H9 (cell line): ENCODE results near the gene CDH13. TPM values are rescaled to one million over a fixed set of nuclear protein-coding genes. Genes with fewer than 3 reads are reported as not detected.

Experiments
- DNase-seq: peaks from one replicate; pipeline ENCODE4 v3.0.0-alpha.2; 2017
- H2AFZ ChIP-seq: one replicate; pipeline ENCODE4 v1.6.1; 2013; ENCODE audit warnings: mild to moderate bottlenecking, low read length, control low read depth, moderate library complexity
- H2AK5ac ChIP-seq: 2 replicates; pipeline ENCODE4 v1.6.1; 2013; ENCODE audit warnings: low read length, control low read depth, mixed read lengths; ENCODE audit not compliant: insufficient read length
- H2BK120ac ChIP-seq: one replicate; pipeline ENCODE4 v1.6.1; 2013; ENCODE audit warnings: low read depth, mild to moderate bottlenecking, low read length, control low read depth, inconsistent platforms; ENCODE audit not compliant: poor library complexity, severe bottlenecking
- H2BK12ac ChIP-seq: 2 replicates; pipeline ENCODE4 v1.6.1; 2013; ENCODE audit warnings: low read length, control low read depth, mixed read lengths, low read depth; ENCODE audit not compliant: insufficient read length
- H2BK15ac ChIP-seq: 2 replicates; pipeline ENCODE4 v1.6.1; 2013; ENCODE audit warnings: low read depth, low read length, control low read depth
- H2BK20ac ChIP-seq: one replicate; pipeline ENCODE4 v1.6.1; 2013; ENCODE audit warnings: low read depth, mild to moderate bottlenecking, low read length, control low read depth, inconsistent platforms; ENCODE audit not compliant: poor library complexity, severe bottlenecking
- H2BK5ac ChIP-seq: 2 replicates; pipeline ENCODE4 v1.6.1; 2013; ENCODE audit warnings: low read length, control low read depth, mixed read lengths; ENCODE audit not compliant: insufficient read length
- H3K14ac ChIP-seq: 2 replicates; pipeline ENCODE4 v1.6.1; 2013; ENCODE audit warnings: low read length, control low read depth; ENCODE audit not compliant: insufficient read depth
- H3K18ac ChIP-seq: 2 replicates; pipeline ENCODE4 v1.6.1; 2013; ENCODE audit warnings: low read depth, mild to moderate bottlenecking, mixed read lengths, low read length, control low read depth; ENCODE audit not compliant: insufficient read length
- H3K23ac ChIP-seq: 2 replicates; pipeline ENCODE4 v1.6.1; 2013; ENCODE audit warnings: low read length, control low read depth, mixed read lengths, low read depth; ENCODE audit not compliant: insufficient read length
- H3K23me2 ChIP-seq: 2 replicates; pipeline ENCODE4 v1.6.1; 2013; ENCODE audit warnings: low read depth, mild to moderate bottlenecking, mixed read lengths, low read length, control low read depth; ENCODE audit not compliant: insufficient read length, poor library complexity, severe bottlenecking
- H3K27ac ChIP-seq: 2 replicates; pipeline ENCODE4 v1.5.1; 2013; ENCODE audit warnings: low read length, control low read depth, mixed read lengths, low read depth; ENCODE audit not compliant: insufficient read length
- H3K27me3 ChIP-seq: 2 replicates; pipeline ENCODE4 v1.6.1; 2013; ENCODE audit warnings: low read length, control low read depth, inconsistent platforms; ENCODE audit not compliant: insufficient read depth
- H3K4ac ChIP-seq: 2 replicates; pipeline ENCODE4 v1.6.1; 2013; ENCODE audit warnings: low read depth, mild to moderate bottlenecking, control low read depth, inconsistent platforms, low read length, moderate library complexity
- H3K4me1 ChIP-seq: 2 replicates; pipeline ENCODE4 v1.6.1; 2013; ENCODE audit warnings: low read length, control low read depth, inconsistent platforms; ENCODE audit not compliant: insufficient read depth
- H3K4me2 ChIP-seq: 2 replicates; pipeline ENCODE4 v1.6.1; 2013; ENCODE audit warnings: low read length, control low read depth, mixed read lengths; ENCODE audit not compliant: insufficient read length, insufficient read depth
- H3K56ac ChIP-seq: 2 replicates; pipeline ENCODE4 v1.6.1; 2013; ENCODE audit warnings: low read depth, mild to moderate bottlenecking, mixed read lengths, low read length, control low read depth; ENCODE audit not compliant: insufficient read length
- H3K79me1 ChIP-seq: 2 replicates; pipeline ENCODE4 v1.6.1; 2013; ENCODE audit warnings: low read depth, mild to moderate bottlenecking, moderate library complexity, low read length, control low read depth, inconsistent platforms; ENCODE audit not compliant: insufficient read depth, poor library complexity, severe bottlenecking
- H3K79me2 ChIP-seq: 2 replicates; pipeline ENCODE4 v1.6.1; 2013; ENCODE audit warnings: low read length, control low read depth, inconsistent platforms; ENCODE audit not compliant: insufficient read depth
- H3K9ac ChIP-seq: 2 replicates; pipeline ENCODE4 v1.6.1; 2013; ENCODE audit warnings: low read length, control low read depth, mixed read lengths; ENCODE audit not compliant: insufficient read length; ENCODE audit errors: extremely low read depth
- H3K9me3 ChIP-seq: one replicate; pipeline ENCODE4 v1.6.1; 2013; ENCODE audit warnings: low read depth, low read length, inconsistent platforms; ENCODE audit not compliant: control insufficient read depth
- H3T11ph ChIP-seq: one replicate; pipeline ENCODE4 v1.6.1; 2013; ENCODE audit warnings: mild to moderate bottlenecking, low read length, control low read depth, inconsistent platforms
- H4K20me1 ChIP-seq: one replicate; pipeline ENCODE4 v1.6.1; 2013; ENCODE audit not compliant: control insufficient read depth, insufficient read length, insufficient read depth
- H4K5ac ChIP-seq: 2 replicates; pipeline ENCODE4 v1.6.1; 2013; ENCODE audit warnings: low read depth, mild to moderate bottlenecking, mixed read lengths, low read length, control low read depth; ENCODE audit not compliant: insufficient read length
- H4K8ac ChIP-seq: replicated peaks from 2 replicates; pipeline ENCODE4 v1.6.1; 2013; ENCODE audit warnings: low read length, control low read depth, mixed read lengths, low read depth; ENCODE audit not compliant: insufficient read length
- H4K91ac ChIP-seq: 2 replicates; pipeline ENCODE4 v1.6.1; 2013; ENCODE audit warnings: low read depth, mild to moderate bottlenecking, moderate library complexity, mixed read lengths, low read length, control low read depth; ENCODE audit not compliant: insufficient read length
- H3K27ac Mint-ChIP-seq, 3 experiments: 2 replicates in 2 of 3; 3 replicates in 1 of 3; pipeline ENCODE4 v1.8.0; 2020 to 2021; ENCODE audit warnings: mixed read lengths in 3 of 3, mild to moderate bottlenecking in 1 of 3, moderate library complexity in 1 of 3
- H3K27me3 Mint-ChIP-seq: 2 replicates; pipeline ENCODE4 v1.8.0; 2021; ENCODE audit warnings: low read depth, mild to moderate bottlenecking, moderate library complexity, mixed read lengths
- H3K36me3 Mint-ChIP-seq, 3 experiments: 2 replicates in 2 of 3; 3 replicates in 1 of 3; pipeline ENCODE4 v1.8.0; 2020 to 2021; ENCODE audit warnings: low read depth in 3 of 3, mixed read lengths in 3 of 3; ENCODE audit not compliant: insufficient read depth in 1 of 3
- H3K4me1 Mint-ChIP-seq, 2 experiments: 2 replicates each; pipeline ENCODE4 v1.8.0; 2020; ENCODE audit warnings: mixed read lengths in 2 of 2
- H3K4me3 Mint-ChIP-seq, 2 experiments: 2 replicates in 1 of 2; 3 replicates in 1 of 2; pipeline ENCODE4 v1.8.0; 2020 to 2021; ENCODE audit warnings: mild to moderate bottlenecking in 2 of 2, mixed read lengths in 2 of 2, moderate library complexity in 1 of 2
- H3K9me3 Mint-ChIP-seq, 2 experiments: 2 replicates in 1 of 2; 3 replicates in 1 of 2; pipeline ENCODE4 v1.8.0; 2020; ENCODE audit warnings: mild to moderate bottlenecking in 2 of 2, mixed read lengths in 2 of 2, moderate library complexity in 1 of 2
- WGBS: extraction: QIAGEN DNeasy Blood & Tissue Kit; methylation state at CpG from one replicate; pipeline ENCODE4 v1.1.7; 2013; ENCODE audit warnings: missing lambda C conversion rate, low lambda C conversion rate, mixed read lengths; ENCODE audit not compliant: insufficient read length; ENCODE audit errors: extremely low coverage; 5-methylcytosine and 5-hydroxymethylcytosine counted together
- total RNA-seq: library from RNA; stranded (reverse); gene quantifications from 2 replicates; pipeline ENCODE4 v1.2.1, GENCODE V29; 2021
- TF ChIP-seq, protein P1 (sequence below): fragments of 200-600 bp; sonication (generic); conservative IDR thresholded peaks from 3 replicates; pipeline ENCODE4 v1.8.0; 2021; ENCODE audit warnings: antibody characterized with exemption, mild to moderate bottlenecking

Gene CDH13
- total RNA-seq, 1 experiment from 2014 or later = 1.5 TPM

DNA sequence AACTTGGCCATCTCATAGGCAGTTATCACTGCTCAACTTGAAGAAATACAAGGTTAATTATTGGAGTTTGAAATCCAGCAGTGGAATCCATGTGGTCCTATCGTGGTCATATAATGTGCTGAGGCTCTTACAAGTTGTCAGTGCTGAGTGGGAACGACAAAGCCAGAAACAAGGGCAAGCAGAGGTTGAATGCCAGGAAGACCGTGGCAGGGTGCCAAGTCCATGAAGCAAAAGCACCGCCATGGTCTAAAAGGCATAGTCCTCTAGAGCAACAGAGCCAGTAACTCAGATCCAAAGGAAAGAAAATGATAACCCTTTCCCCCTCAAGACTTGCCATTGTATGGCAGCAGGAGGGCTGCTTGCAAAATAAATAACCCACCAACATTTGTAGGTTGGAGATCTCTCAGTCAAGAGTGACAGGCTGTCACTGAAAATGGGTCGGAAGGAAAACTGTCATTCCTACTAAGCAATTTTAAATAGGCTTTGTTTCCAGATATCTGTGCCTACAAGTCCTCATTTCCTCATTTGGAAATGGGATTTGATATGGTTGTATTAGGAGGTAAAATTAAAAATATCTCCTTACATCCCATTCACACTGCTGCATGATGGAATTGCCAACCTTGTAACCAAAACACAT is 1144.7 kb downstream of the CDH13 start:
- H3K36me3 Mint-ChIP-seq = no peaks in the 10 kb centered on the region; a peak in 1 of 7 replicates
- H3K4me3 Mint-ChIP-seq = no peak overlapping the region
- H3K4me1 Mint-ChIP-seq = peaks cover 32 to 33% of the 10 kb centered on the region in 2 experiments
- no peak overlapping the region for H3T11ph ChIP-seq
- H3K9ac ChIP-seq = no peak overlapping the region
- H4K8ac ChIP-seq = no peak overlapping the region
- H2BK5ac ChIP-seq = no peak overlapping the region
- no peak overlapping the region for H2AFZ ChIP-seq
- H2BK120ac ChIP-seq = no peak overlapping the region
- H3K4ac ChIP-seq = no peak overlapping the region
- H3K18ac ChIP-seq = no peak overlapping the region
- no peak overlapping the region for H3K4me2 ChIP-seq
- no peaks in the 10 kb centered on the region for H3K79me1 ChIP-seq
- H3K79me2 ChIP-seq = no peaks in the 10 kb centered on the region
- H2BK20ac ChIP-seq = no peak overlapping the region
- H3K56ac ChIP-seq = no peak overlapping the region
- no peak overlapping the region for H4K5ac ChIP-seq
- H3K27ac Mint-ChIP-seq = no peak overlapping the region
- no peak overlapping the region for H3K14ac ChIP-seq
- no peaks in the 10 kb centered on the region for H3K9me3 ChIP-seq
- no peaks in the 10 kb centered on the region for H3K27me3 ChIP-seq
- H2AK5ac ChIP-seq = no peak overlapping the region
- H3K23me2 ChIP-seq = no peaks in the 10 kb centered on the region
- no peaks in the 10 kb centered on the region for H4K20me1 ChIP-seq
- WGBS = no CpG with 5 or more reads among the region's 5 CpGs
- H4K91ac ChIP-seq = no peak overlapping the region
- H2BK12ac ChIP-seq = no peak overlapping the region
- TF ChIP-seq, protein P1, sequence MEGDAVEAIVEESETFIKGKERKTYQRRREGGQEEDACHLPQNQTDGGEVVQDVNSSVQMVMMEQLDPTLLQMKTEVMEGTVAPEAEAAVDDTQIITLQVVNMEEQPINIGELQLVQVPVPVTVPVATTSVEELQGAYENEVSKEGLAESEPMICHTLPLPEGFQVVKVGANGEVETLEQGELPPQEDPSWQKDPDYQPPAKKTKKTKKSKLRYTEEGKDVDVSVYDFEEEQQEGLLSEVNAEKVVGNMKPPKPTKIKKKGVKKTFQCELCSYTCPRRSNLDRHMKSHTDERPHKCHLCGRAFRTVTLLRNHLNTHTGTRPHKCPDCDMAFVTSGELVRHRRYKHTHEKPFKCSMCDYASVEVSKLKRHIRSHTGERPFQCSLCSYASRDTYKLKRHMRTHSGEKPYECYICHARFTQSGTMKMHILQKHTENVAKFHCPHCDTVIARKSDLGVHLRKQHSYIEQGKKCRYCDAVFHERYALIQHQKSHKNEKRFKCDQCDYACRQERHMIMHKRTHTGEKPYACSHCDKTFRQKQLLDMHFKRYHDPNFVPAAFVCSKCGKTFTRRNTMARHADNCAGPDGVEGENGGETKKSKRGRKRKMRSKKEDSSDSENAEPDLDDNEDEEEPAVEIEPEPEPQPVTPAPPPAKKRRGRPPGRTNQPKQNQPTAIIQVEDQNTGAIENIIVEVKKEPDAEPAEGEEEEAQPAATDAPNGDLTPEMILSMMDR = no peak
- no peaks in the 10 kb centered on the region for H3K27me3 Mint-ChIP-seq
- H3K27ac ChIP-seq = no peak overlapping the region
- H3K9me3 Mint-ChIP-seq = peaks cover 0 to 3% of the 10 kb centered on the region in 2 experiments; a peak in 2 of 5 replicates
- H3K4me1 ChIP-seq = peaks cover 12% of the 10 kb centered on the region; the same call in 1 of the 2 replicates
- DNase-seq = no peak
- H2BK15ac ChIP-seq = no peak overlapping the region
- no peak overlapping the region for H3K23ac ChIP-seq
